H1 (cell line): ENCODE measurements around the gene FBP1. TPM values are rescaled to one million over a fixed set of nuclear protein-coding genes. Genes with fewer than 3 reads are reported as not detected.

Experiments
- CTCF ChIA-PET: fragments of 300-600 bp; sonication (Branson Sonifier 250); formaldehyde crosslinking; loops from one replicate; lab custom pipeline; 2021; ENCODE audit not compliant: partially characterized antibody; lab: Charles Lee
- POLR2A ChIA-PET: fragments of 300-600 bp; sonication (Branson Sonifier 250); formaldehyde crosslinking; loops from one replicate; lab custom pipeline; 2021; ENCODE audit warnings: inconsistent platforms; ENCODE audit not compliant: partially characterized antibody; lab: Charles Lee
- DNase-seq, 2 experiments: peaks; one replicate each; pipeline versions ENCODE4 v3.0.0 to v3.0.0-alpha.2; 2010 to 2022; ENCODE audit warnings: low spot score in 2 of 2, low read depth in 1 of 2, mixed read lengths in 1 of 2
- FAIRE-seq: peaks from 2 replicates; lab custom pipeline; 2011; peaks lifted over from hg19 to GRCh38; lab: Jason Lieb, UNC
- H2AFZ ChIP-seq: 2 replicates; pipeline ENCODE4 v1.8.1; 2012; ENCODE audit warnings: low read length, inconsistent platforms
- H2AK5ac ChIP-seq: 2 replicates; pipeline ENCODE4 v1.6.1; 2013; ENCODE audit warnings: low read depth, low read length
- H2BK120ac ChIP-seq: replicated peaks from 2 replicates; pipeline ENCODE3; 2013; ENCODE audit warnings: low read depth, low read length, inconsistent platforms
- H2BK12ac ChIP-seq: 2 replicates; pipeline ENCODE4 v1.6.1; 2013; ENCODE audit warnings: low read depth, low read length
- H2BK15ac ChIP-seq: 2 replicates; pipeline ENCODE4 v1.6.1; 2013; ENCODE audit warnings: low read length
- H2BK20ac ChIP-seq: 2 replicates; pipeline ENCODE4 v1.6.1; 2013; ENCODE audit warnings: low read length
- H2BK5ac ChIP-seq: 2 replicates; pipeline ENCODE4 v1.6.1; 2013; ENCODE audit warnings: low read depth, low read length
- H3K14ac ChIP-seq: 2 replicates; pipeline ENCODE4 v1.6.1; 2013; ENCODE audit warnings: inconsistent platforms; ENCODE audit not compliant: insufficient read length
- H3K18ac ChIP-seq: 2 replicates; pipeline ENCODE4 v1.6.1; 2013; ENCODE audit warnings: low read length; ENCODE audit errors: extremely low read depth
- H3K23ac ChIP-seq: 2 replicates; pipeline ENCODE4 v1.6.1; 2013; ENCODE audit warnings: inconsistent platforms; ENCODE audit not compliant: insufficient read length
- H3K23me2 ChIP-seq: 2 replicates; pipeline ENCODE4 v1.6.1; 2013; ENCODE audit warnings: low read depth, low read length
- H3K27ac ChIP-seq: 2 replicates; pipeline ENCODE4 v1.6.1; 2011; ENCODE audit warnings: low read depth, low read length, inconsistent platforms
- H3K27me3 ChIP-seq, 4 experiments: replicated peaks in 1 of 4; 1 replicate in 1 of 4; 2 replicates in 3 of 4; pipeline versions ENCODE4 v1.6.1 to v1.8.1; 2011 to 2013; ENCODE audit warnings: low read length in 3 of 4, mild to moderate bottlenecking in 3 of 4, inconsistent platforms in 2 of 4, mixed read lengths in 2 of 4, moderate library complexity in 1 of 4; ENCODE audit not compliant: control insufficient read depth in 3 of 4, insufficient read depth in 3 of 4; ENCODE audit errors: extremely low read depth in 1 of 4
- H3K36me3 ChIP-seq, 4 experiments: 2 replicates each; pipeline versions ENCODE4 v1.6.1 to v1.8.1; 2011 to 2013; ENCODE audit warnings: mild to moderate bottlenecking in 4 of 4, low read length in 3 of 4, moderate library complexity in 2 of 4, control low read depth in 1 of 4, inconsistent platforms in 1 of 4; ENCODE audit not compliant: insufficient read depth in 4 of 4, control insufficient read depth in 2 of 4
- H3K4ac ChIP-seq: replicated peaks from 2 replicates; pipeline ENCODE3; 2013; ENCODE audit warnings: low read length, low read depth, mixed read lengths, inconsistent platforms; ENCODE audit not compliant: insufficient read length
- H3K4me1 ChIP-seq, 4 experiments: replicated peaks in 1 of 4; 1 replicate in 1 of 4; 2 replicates in 3 of 4; pipeline versions ENCODE4 v1.6.1 to v1.8.1; 2011 to 2013; ENCODE audit warnings: low read length in 3 of 4, inconsistent platforms in 2 of 4, mixed read lengths in 1 of 4; ENCODE audit not compliant: insufficient read depth in 4 of 4, control insufficient read depth in 3 of 4
- H3K4me2 ChIP-seq, 2 experiments: 2 replicates each; pipeline versions ENCODE4 v1.6.1 to v1.8.1; 2011 to 2013; ENCODE audit warnings: low read depth in 2 of 2, low read length in 2 of 2, control low read depth in 1 of 2, inconsistent platforms in 1 of 2, mild to moderate bottlenecking in 1 of 2; ENCODE audit not compliant: insufficient read depth in 1 of 2
- H3K4me3 ChIP-seq, 4 experiments: fragments of 200-600, 300-600 bp in 1 of 4; sonication (generic), shearing (Covaris generic), sonication (Bioruptor Twin) in 1 of 4; 2 replicates each; pipeline versions ENCODE4 v1.5.1 to v1.8.1; 2011 to 2016; ENCODE audit warnings: low read length in 4 of 4, low read depth in 3 of 4, control low read depth in 2 of 4, inconsistent platforms in 2 of 4, mild to moderate bottlenecking in 2 of 4, mixed read lengths in 1 of 4, moderate library complexity in 1 of 4; ENCODE audit not compliant: insufficient read depth in 2 of 4; ENCODE audit errors: extremely low read depth in 1 of 4
- H3K56ac ChIP-seq: replicated peaks from 2 replicates; pipeline ENCODE3; 2013; ENCODE audit warnings: low read depth, mild to moderate bottlenecking, mixed read lengths, low read length, inconsistent platforms; ENCODE audit not compliant: insufficient read length
- H3K79me1 ChIP-seq: 2 replicates; pipeline ENCODE4 v1.6.1; 2013; ENCODE audit warnings: low read depth, low read length, control low read depth
- H3K79me2 ChIP-seq, 2 experiments: 2 replicates each; pipeline versions ENCODE4 v1.6.1 to v1.8.1; 2012 to 2013; ENCODE audit warnings: low read length in 2 of 2, mild to moderate bottlenecking in 2 of 2, inconsistent platforms in 1 of 2; ENCODE audit not compliant: insufficient read depth in 2 of 2, control insufficient read depth in 1 of 2
- H3K9ac ChIP-seq, 4 experiments: replicated peaks in 1 of 4; 1 replicate in 1 of 4; 2 replicates in 3 of 4; pipeline versions ENCODE4 v1.6.1 to v1.8.1; 2011 to 2013; ENCODE audit warnings: low read depth in 3 of 4, low read length in 3 of 4, control low read depth in 2 of 4, mild to moderate bottlenecking in 2 of 4, moderate library complexity in 2 of 4, inconsistent platforms in 1 of 4; ENCODE audit errors: extremely low read depth in 1 of 4
- H3K9me3 ChIP-seq, 2 experiments: 2 replicates each; pipeline versions ENCODE4 v1.6.1 to v1.8.1; 2012 to 2013; ENCODE audit warnings: mild to moderate bottlenecking in 2 of 2, moderate library complexity in 2 of 2, control low read depth in 1 of 2, inconsistent platforms in 1 of 2, low read depth in 1 of 2, low read length in 1 of 2, mixed read lengths in 1 of 2; ENCODE audit not compliant: insufficient read depth in 2 of 2
- H4K20me1 ChIP-seq, 2 experiments: replicated peaks in 1 of 2; 2 replicates each; pipeline versions ENCODE3 to v1.8.1; 2011 to 2013; ENCODE audit warnings: inconsistent platforms in 2 of 2, low read length in 2 of 2, mild to moderate bottlenecking in 1 of 2; ENCODE audit not compliant: insufficient read depth in 2 of 2, control insufficient read depth in 1 of 2
- H4K5ac ChIP-seq: 2 replicates; pipeline ENCODE4 v1.6.1; 2013; ENCODE audit warnings: low read length, low read depth, mixed read lengths, inconsistent platforms; ENCODE audit not compliant: insufficient read length
- H4K8ac ChIP-seq: 2 replicates; pipeline ENCODE4 v1.8.0; 2013; ENCODE audit warnings: mild to moderate bottlenecking, moderate library complexity, low read length, inconsistent platforms; ENCODE audit not compliant: insufficient read depth; ENCODE audit errors: extremely low read depth
- H4K91ac ChIP-seq: replicated peaks from 2 replicates; pipeline ENCODE3; 2013; ENCODE audit warnings: low read length, mixed read lengths, inconsistent platforms; ENCODE audit not compliant: insufficient read length
- ATF2 ChIP-seq: IDR thresholded peaks from 2 replicates; pipeline ENCODE4 v1.6.1; 2012; ENCODE audit warnings: low read length, inconsistent platforms
- CEBPB ChIP-seq: IDR thresholded peaks from 2 replicates; pipeline ENCODE4 v1.6.1; 2012; ENCODE audit warnings: low read depth, low read length
- JUND ChIP-seq: IDR thresholded peaks from 2 replicates; pipeline ENCODE4 v1.6.1; 2011; ENCODE audit warnings: mild to moderate bottlenecking, improper control_type of control experiment, low read length
- KDM1A ChIP-seq: fragments of 200-600, 300-600 bp; sonication (generic); IDR thresholded peaks from 2 replicates; pipeline ENCODE4 v1.7.1; 2016; ENCODE audit warnings: mild to moderate bottlenecking, low read length, borderline replicate concordance
- SIRT6 ChIP-seq: IDR thresholded peaks from one replicate; pipeline ENCODE4 v1.7.1; 2012; ENCODE audit warnings: low read length, inconsistent platforms
- SP1 ChIP-seq: IDR thresholded peaks from 2 replicates; pipeline ENCODE4 v1.6.1; 2011; ENCODE audit warnings: low read depth, low read length
- WGBS, 2 experiments: shearing (Covaris generic) in 1 of 2; methylation state at CpG; one replicate each; pipeline versions ENCODE4 v1.1.6 to v1.1.7; 2013 to 2015; ENCODE audit warnings: low lambda C conversion rate in 2 of 2, mixed read lengths in 2 of 2, inconsistent platforms in 1 of 2, low coverage in 1 of 2, missing lambda C conversion rate in 1 of 2; ENCODE audit not compliant: insufficient replicate concordance in 2 of 2, insufficient coverage in 1 of 2, insufficient read length in 1 of 2; ENCODE audit errors: extremely low coverage in 1 of 2, missing lambda C conversion rate in 1 of 2; 5-methylcytosine and 5-hydroxymethylcytosine counted together
- polyA plus RNA-seq, 7 experiments: library from polyadenylated mRNA; depleted of rRNA in 3 of 7; stranded (reverse) in 5 of 7; unstranded in 2 of 7; fragments of >200 nt in 5 of 7; fragments of 200-250 nt in 2 of 7; gene quantifications; 1 replicate in 5 of 7; 2 replicates in 1 of 7; 4 replicates in 1 of 7; pipeline versions ENCODE4 v1.2.1 to v1.2.3, GENCODE V29; 2011 to 2013; ENCODE audit warnings: missing spikeins in 2 of 7, mixed read lengths in 2 of 7
- total RNA-seq: library from RNA; stranded (reverse); fragmentation: NEBNext Ultra II Directional; extraction: Animal tissue kit (Norgen Biotek cat#: 25700); gene quantifications from 2 replicates; pipeline ENCODE4 v1.2.1, GENCODE V29; 2021

Gene FBP1
- total and polyA plus RNA-seq, 2 of the 8 experiments (the other 6 are each of a cell fraction or from before 2014, with no cell fraction given) = 1.0 to 4.1 TPM

DNA sequence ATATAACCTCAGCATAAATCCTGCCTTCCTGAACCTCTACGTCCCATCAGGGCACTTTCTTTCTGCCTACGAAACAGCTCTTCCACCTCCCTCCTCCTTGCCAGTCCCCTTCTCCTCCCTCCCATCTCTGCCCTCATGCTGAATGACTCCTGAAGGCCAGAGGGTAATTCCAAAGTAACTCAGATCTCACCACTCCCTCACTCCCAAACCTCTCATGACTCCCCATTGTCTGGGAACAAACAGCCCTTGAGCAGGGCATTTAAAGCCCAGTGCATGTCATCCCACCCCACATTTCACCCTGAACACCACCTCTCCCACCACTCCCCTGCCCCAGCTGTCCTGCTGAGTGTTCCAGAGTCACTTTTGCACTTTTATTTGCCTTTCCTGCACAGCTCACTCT lies 8.9 kb upstream of the FBP1 start:
- no peak for FAIRE-seq
- no peak overlapping the region for H3K14ac ChIP-seq
- no peaks in the 10 kb centered on the region for H3K4me1 ChIP-seq
- CTCF ChIA-PET = interaction anchor here (0.9 to 1.5 kb wide), 4 partner anchors 8 to 33 kb away, joined by 3 to 5 read pairs (median 4); partner anchors contain the start of gene FBP1
- no peak overlapping the region for H2AFZ ChIP-seq
- no peak overlapping the region for H2BK15ac ChIP-seq
- H3K23ac ChIP-seq = no peak overlapping the region
- no peak overlapping the region for H4K8ac ChIP-seq
- no peak overlapping the region for H3K18ac ChIP-seq
- DNase-seq = no peak
- no peak overlapping the region for H2BK5ac ChIP-seq
- H3K4me2 ChIP-seq = no peak overlapping the region
- no peaks in the 10 kb centered on the region for H4K20me1 ChIP-seq
- H3K27ac ChIP-seq = no peak overlapping the region
- WGBS, 2 experiments = 81% methylated on average over 2 of the region's 2 CpGs; no CpG with 5 or more reads in 1 of the 2 experiments
- POLR2A ChIA-PET = interaction anchor here (1.5 kb wide), 1 partner anchor 10 kb away, joined by 4 read pairs; no protein-coding TSS in a partner anchor
- H2BK20ac ChIP-seq = no peak overlapping the region
- no peak overlapping the region for H3K9ac ChIP-seq
- no peak overlapping the region for H4K91ac ChIP-seq
- no peaks in the 10 kb centered on the region for H3K79me1 ChIP-seq
- H3K23me2 ChIP-seq = no peaks in the 10 kb centered on the region
- H3K4ac ChIP-seq = no peak overlapping the region
- H3K36me3 ChIP-seq = no peaks in the 10 kb centered on the region
- H2BK120ac ChIP-seq = no peak overlapping the region
- peaks cover 0 to 3% (median 2%) of the 10 kb centered on the region in 4 experiments; a peak in 2 of 7 replicates for H3K27me3 ChIP-seq
- H3K79me2 ChIP-seq = no peaks in the 10 kb centered on the region
- H3K56ac ChIP-seq = no peak overlapping the region
- no peak overlapping the region for H2AK5ac ChIP-seq
- H4K5ac ChIP-seq = no peak overlapping the region
- no peaks in the 10 kb centered on the region for H3K9me3 ChIP-seq
- no peak overlapping the region for H3K4me3 ChIP-seq
- TF ChIP-seq SIRT6 (no peak), ATF2 (no peak), SP1 (no peak), KDM1A (peak; percentile 77; the same call in 1 of the 2 replicates), CEBPB (no peak), JUND (no peak)
- H2BK12ac ChIP-seq = no peak overlapping the region
